D721Med (cell line): Measurements from ENCODE around the gene IFIH1.

ENCODE experiments used
- DNase-seq: peaks from one replicate; pipeline ENCODE4 v3.0.0; 2011; ENCODE audit warnings: low spot score; ENCODE audit not compliant: insufficient read length
- FAIRE-seq: peaks from 2 replicates; lab custom pipeline; 2011; peaks lifted over from hg19 to GRCh38; lab: Jason Lieb, UNC
- CTCF ChIP-seq: IDR thresholded peaks from 2 replicates; pipeline ENCODE4 v1.5.1; 2012; ENCODE audit warnings: mild to moderate bottlenecking, control low read depth; ENCODE audit not compliant: insufficient read depth; ENCODE audit errors: missing control alignments

The IFIH1 gene

GRCh38 chr2:162245061-162245460 lies 73.4 kb downstream of the IFIH1 start:
- no peak for TF ChIP-seq CTCF
- no peak for FAIRE-seq
- no peak for DNase-seq

- no peak for FAIRE-seq
- TF ChIP-seq CTCF: no peak
These were observed 73.9 kb downstream of the IFIH1 start for GRCh38 chr2:162244541-162245031.

GRCh38 chr2:162243715-162244114 lies 74.8 kb downstream of the IFIH1 start:
- FAIRE-seq: no peak
- TF ChIP-seq CTCF: no peak
- no peak for DNase-seq

More at GRCh38 chr2:162244541-162245031, 73.9 kb downstream of the IFIH1 start:
- DNase-seq: no peak

GRCh38 chr2:162243294-162243693 lies 75.2 kb downstream of the IFIH1 start, which contains the start of gene FAP:
FAP (minus strand) TSS chr2:162243445; CDS start chr2:162243327, 118 bp downstream.
- FAIRE-seq (no peak), DNase-seq (no peak)
- TF ChIP-seq CTCF: no peak

- TF ChIP-seq CTCF: no peak
- FAIRE-seq (no peak), DNase-seq (no peak)
These were observed 75.8 kb downstream of the IFIH1 start for GRCh38 chr2:162242586-162243280.

- DNase-seq (no peak), FAIRE-seq (no peak)
- TF ChIP-seq CTCF: no peak
These were observed 76.9 kb downstream of the IFIH1 start for GRCh38 chr2:162241571-162241970.
